Prostate gland (tissue), 2 donors: Measurements from ENCODE around the gene VIPR2.

Experiments used
- POLR2A ChIP-seq: fragments of 450-650 bp; IDR thresholded peaks from one replicate; pipeline ENCODE4 v1.6.1; 2016; ENCODE audit warnings: antibody characterized with exemption, mild to moderate bottlenecking
- POLR2AphosphoS5 ChIP-seq: sonication (generic); formaldehyde crosslinking; IDR thresholded peaks from one replicate; pipeline ENCODE4 v1.6.1; 2017; ENCODE audit warnings: antibody characterized with exemption
- TF ChIP-seq, protein P1 (sequence below), 4 experiments: fragments of 200-600 bp in 2 of 4; fragments of 450-650 bp in 2 of 4; sonication (generic) in 2 of 4; IDR thresholded peaks; 1 replicate in 3 of 4; 2 replicates in 1 of 4; pipeline ENCODE4 v1.5.1; 2016 to 2019; ENCODE audit warnings: antibody characterized with exemption in 4 of 4, mild to moderate bottlenecking in 2 of 4, moderate library complexity in 2 of 4

- TF ChIP-seq, protein P1, sequence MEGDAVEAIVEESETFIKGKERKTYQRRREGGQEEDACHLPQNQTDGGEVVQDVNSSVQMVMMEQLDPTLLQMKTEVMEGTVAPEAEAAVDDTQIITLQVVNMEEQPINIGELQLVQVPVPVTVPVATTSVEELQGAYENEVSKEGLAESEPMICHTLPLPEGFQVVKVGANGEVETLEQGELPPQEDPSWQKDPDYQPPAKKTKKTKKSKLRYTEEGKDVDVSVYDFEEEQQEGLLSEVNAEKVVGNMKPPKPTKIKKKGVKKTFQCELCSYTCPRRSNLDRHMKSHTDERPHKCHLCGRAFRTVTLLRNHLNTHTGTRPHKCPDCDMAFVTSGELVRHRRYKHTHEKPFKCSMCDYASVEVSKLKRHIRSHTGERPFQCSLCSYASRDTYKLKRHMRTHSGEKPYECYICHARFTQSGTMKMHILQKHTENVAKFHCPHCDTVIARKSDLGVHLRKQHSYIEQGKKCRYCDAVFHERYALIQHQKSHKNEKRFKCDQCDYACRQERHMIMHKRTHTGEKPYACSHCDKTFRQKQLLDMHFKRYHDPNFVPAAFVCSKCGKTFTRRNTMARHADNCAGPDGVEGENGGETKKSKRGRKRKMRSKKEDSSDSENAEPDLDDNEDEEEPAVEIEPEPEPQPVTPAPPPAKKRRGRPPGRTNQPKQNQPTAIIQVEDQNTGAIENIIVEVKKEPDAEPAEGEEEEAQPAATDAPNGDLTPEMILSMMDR (IDR thresholded peaks at IDR 0.05) = no peak
- TF ChIP-seq POLR2A (no peak), POLR2AphosphoS5 (no peak)
Observed at GRCh38 chr7:159059629-159060028, 85.0 kb downstream of the VIPR2 start.
